Measurements from ENCODE around the gene TSPAN13.

DNA sequence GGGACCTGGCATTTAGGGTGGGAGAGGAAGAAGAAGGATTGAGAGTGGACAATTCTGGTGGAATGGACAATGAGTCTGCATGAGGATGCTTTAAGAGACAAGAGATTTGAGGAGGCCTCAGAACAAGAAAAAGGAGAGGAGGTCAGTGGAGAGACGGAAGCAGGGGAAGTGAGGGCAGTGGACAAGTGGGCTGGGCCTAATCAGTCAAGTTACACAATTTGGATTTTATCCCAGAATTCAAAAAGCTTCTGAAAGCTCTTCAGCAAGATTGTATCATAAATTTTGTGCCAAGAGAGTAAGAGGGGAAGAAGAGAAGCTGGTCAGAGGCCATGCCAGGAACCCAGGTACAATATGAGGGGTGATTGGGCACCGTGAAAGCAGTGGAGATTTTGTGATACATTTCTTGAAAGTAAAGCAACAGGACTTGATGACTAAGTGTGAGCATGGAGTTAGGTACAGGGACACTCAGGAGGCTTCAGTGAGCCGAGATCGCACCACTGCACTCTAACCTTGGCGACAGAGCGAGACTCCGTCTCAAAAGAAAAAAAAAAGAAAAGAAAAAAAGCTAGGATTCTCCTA is 19.3 kb upstream of the TSPAN13 start:
- TF ChIP-seq CTCF (IDR thresholded peaks at IDR 0.05; ENCODE audit: insufficient read depth, low read depth, low read length) (no peak), EZH2 (IDR thresholded peaks at IDR 0.05; ENCODE audit: insufficient read depth, low read length) (no peak)
